Prostate gland (tissue), 2 donors: Measurements from ENCODE around the gene MICAL3. TPM values are rescaled to one million over a fixed set of nuclear protein-coding genes. Genes with fewer than 3 reads are reported as not detected.

Experiments
- DNase-seq: peaks from one replicate; pipeline ENCODE4 v3.0.0-alpha.2; 2019; ENCODE audit warnings: low spot score
- H3K27ac ChIP-seq, 2 donors: fragments of 200-600 bp; sonication (generic); 2 replicates each; pipeline ENCODE4 v1.5.1; 2017 to 2019
- H3K27me3 ChIP-seq: fragments of 200-600 bp; sonication (generic); replicated peaks from 2 replicates; pipeline ENCODE4 v1.5.1; 2019; ENCODE audit not compliant: insufficient read depth
- H3K36me3 ChIP-seq, 2 donors: fragments of 200-600 bp; sonication (generic); 1 replicate in 1 of 2; 2 replicates in 1 of 2; pipeline versions ENCODE4 v1.5.1 to v1.8.1; 2017 to 2019
- H3K4me1 ChIP-seq: fragments of 200-600 bp; sonication (generic); replicated peaks from 2 replicates; pipeline ENCODE4 v1.5.1; 2019
- H3K4me3 ChIP-seq, 2 donors: fragments of 200-600 bp; sonication (generic); 2 replicates each; pipeline ENCODE4 v1.5.1; 2017 to 2019
- H3K9me3 ChIP-seq: fragments of 200-600 bp; sonication (generic); 2 replicates; pipeline ENCODE4 v1.5.1; 2017
- CTCF ChIP-seq, 4 experiments: fragments of 200-600 bp in 2 of 4; fragments of 450-650 bp in 2 of 4; sonication (generic) in 2 of 4; IDR thresholded peaks; 1 replicate in 3 of 4; 2 replicates in 1 of 4; pipeline ENCODE4 v1.5.1; 2016 to 2019; ENCODE audit warnings: antibody characterized with exemption in 4 of 4, mild to moderate bottlenecking in 2 of 4, moderate library complexity in 2 of 4
- POLR2A ChIP-seq: fragments of 450-650 bp; IDR thresholded peaks from one replicate; pipeline ENCODE4 v1.6.1; 2016; ENCODE audit warnings: antibody characterized with exemption, mild to moderate bottlenecking
- POLR2AphosphoS5 ChIP-seq: sonication (generic); formaldehyde crosslinking; IDR thresholded peaks from one replicate; pipeline ENCODE4 v1.6.1; 2017; ENCODE audit warnings: antibody characterized with exemption
- WGBS: methylation state at CpG from one replicate; pipeline ENCODE4 v1.1.5; 2018; 5-methylcytosine and 5-hydroxymethylcytosine counted together
- intact Hi-C: fragments of 100-400 bp; cut with DNase I; formaldehyde crosslinking; loops from one replicate; pipeline ENCODE4 v1.14.2; 2022
- total RNA-seq, 2 donors: library from RNA; depleted of rRNA; stranded (reverse); fragments of >200 nt; gene quantifications; one replicate each; pipeline ENCODE4 v1.1.0, GENCODE V29; 2016

The MICAL3 gene
- total RNA-seq, 2 donors from 2014 or later: 58.6 to 78.7 TPM

GRCh38 chr22:17943533-17944249 is 80.7 kb downstream of the MICAL3 start:
- Histone ChIP-seq H3K9me3 (no peaks in the 10 kb centered on the region), H3K4me1 (peaks cover 16% of the 10 kb centered on the region), H3K27ac (peak overlapping the region; percentile 36 to 45), H3K4me3 (no peak overlapping the region), H3K36me3 (no peaks in the 10 kb centered on the region), H3K27me3 (no peaks in the 10 kb centered on the region)
- WGBS: 69% methylated on average over 6 of the region's 6 CpGs
- peak; percentile 5 for TF ChIP-seq POLR2A
- TF ChIP-seq POLR2AphosphoS5: peak; percentile 70
- TF ChIP-seq CTCF (IDR thresholded peaks at IDR 0.05): no peak
- peak; percentile 56 for DNase-seq
- intact Hi-C loops: no loop called here

GRCh38 chr22:17942721-17943120 is 81.6 kb downstream of the MICAL3 start:
- no peak for DNase-seq
- intact Hi-C loops: no loop called here
- no peak for TF ChIP-seq POLR2A
- no peak for TF ChIP-seq POLR2AphosphoS5
- TF ChIP-seq CTCF (IDR thresholded peaks at IDR 0.05): no peak
- Histone ChIP-seq H3K4me1 (peaks cover 16% of the 10 kb centered on the region), H3K27ac (no peak overlapping the region), H3K4me3 (no peak overlapping the region), H3K27me3 (no peaks in the 10 kb centered on the region), H3K36me3 (no peaks in the 10 kb centered on the region), H3K9me3 (no peaks in the 10 kb centered on the region)
- WGBS: 97% methylated on average over 8 of the region's 8 CpGs

- peaks cover 16% of the 10 kb centered on the region for H3K4me1 ChIP-seq
- WGBS: 84% methylated on average over 15 of the region's 18 CpGs
- DNase-seq: no peak
Observed at GRCh38 chr22:17941471-17942406, 82.6 kb downstream of the MICAL3 start.

GRCh38 chr22:17939579-17939978 is 84.8 kb downstream of the MICAL3 start:
- H3K4me1 ChIP-seq: peaks cover 9% of the 10 kb centered on the region
- intact Hi-C loops: no loop called here
- H3K36me3 ChIP-seq: no peaks in the 10 kb centered on the region
- H3K27ac ChIP-seq: no peak overlapping the region
- TF ChIP-seq POLR2AphosphoS5 (no peak), CTCF (IDR thresholded peaks at IDR 0.05) (no peak), POLR2A (no peak)
- H3K27me3 ChIP-seq: no peaks in the 10 kb centered on the region
- DNase-seq: no peak
- H3K4me3 ChIP-seq: no peak overlapping the region
- no peaks in the 10 kb centered on the region for H3K9me3 ChIP-seq
- WGBS: 58% methylated on average over 4 of the region's 4 CpGs

More at GRCh38 chr22:17941471-17942406, 82.6 kb downstream of the MICAL3 start:
- Histone ChIP-seq H3K36me3 (no peaks in the 10 kb centered on the region), H3K27ac (no peak overlapping the region), H3K9me3 (no peaks in the 10 kb centered on the region), H3K27me3 (no peaks in the 10 kb centered on the region), H3K4me3 (no peak overlapping the region)
- TF ChIP-seq POLR2AphosphoS5 (no peak), POLR2A (no peak), CTCF (IDR thresholded peaks at IDR 0.05) (no peak)
- intact Hi-C loops: no loop called here
